WTC11 (cell line): Measurements from ENCODE around the gene MEX3B. TPM values are rescaled to one million over a fixed set of nuclear protein-coding genes. Genes with fewer than 3 reads are reported as not detected.
A peak's percentile ranks its signal among the peaks of the same experiment; 100 is the strongest.

Experiments
- ATAC-seq: fragments of 200-7000 bp; cut with Tn5 transposase; 2 replicates; pipeline ENCODE4 v1.10.0; 2021; ENCODE audit warnings: mild to moderate bottlenecking, moderate library complexity
- CTCF ChIA-PET: fragments of 300-600 bp; sonication (Branson Sonifier 250); formaldehyde crosslinking; loops from one replicate; lab custom pipeline; 2021; ENCODE audit warnings: antibody characterized with exemption; lab: Charles Lee
- POLR2A ChIA-PET: fragments of 350-600 bp; sonication (Branson Sonifier 250); formaldehyde crosslinking; loops from one replicate; lab custom pipeline; 2021; ENCODE audit warnings: antibody characterized with exemption; lab: Charles Lee
- DNase-seq: peaks from one replicate; pipeline ENCODE4 v3.0.0; 2021; ENCODE audit warnings: low spot score
- H3K27ac Mint-ChIP-seq: 2 replicates; pipeline ENCODE4 v1.8.0; 2021; ENCODE audit warnings: mixed read lengths
- H3K27me3 Mint-ChIP-seq: 2 replicates; pipeline ENCODE4 v1.8.0; 2021; ENCODE audit warnings: low read depth, mild to moderate bottlenecking, moderate library complexity, mixed read lengths
- H3K36me3 Mint-ChIP-seq: 2 replicates; pipeline ENCODE4 v1.8.0; 2021; ENCODE audit warnings: mixed read lengths
- H3K4me1 Mint-ChIP-seq: 2 replicates; pipeline ENCODE4 v1.8.0; 2022; ENCODE audit warnings: mixed read lengths
- H3K4me3 Mint-ChIP-seq: 2 replicates; pipeline ENCODE4 v1.8.0; 2021; ENCODE audit warnings: mild to moderate bottlenecking, moderate library complexity, mixed read lengths
- H3K9me3 Mint-ChIP-seq: 2 replicates; pipeline ENCODE4 v1.8.0; 2021; ENCODE audit warnings: mixed read lengths
- ATF1 ChIP-seq: sonication (generic); formaldehyde crosslinking; IDR thresholded peaks from 2 replicates; pipeline ENCODE4 v1.8.1; 2023; ENCODE audit warnings: mild to moderate bottlenecking, moderate library complexity, missing genetic modification reagents
- CREB1 ChIP-seq: sonication (generic); formaldehyde crosslinking; IDR thresholded peaks from 2 replicates; pipeline ENCODE4 v1.8.0; 2023; ENCODE audit warnings: mild to moderate bottlenecking, missing genetic modification reagents
- EMX1 ChIP-seq: fragments of 250-450 bp; sonication (Bioruptor Pico); IDR thresholded peaks from 2 replicates; pipeline ENCODE4 v1.8.0; 2021; ENCODE audit warnings: mild to moderate bottlenecking
- JAZF1 ChIP-seq: fragments of 250-450 bp; sonication (Bioruptor Pico); IDR thresholded peaks from 2 replicates; pipeline ENCODE4 v1.9.0; 2021; ENCODE audit warnings: moderate library complexity, mild to moderate bottlenecking, inconsistent platforms
- NR1H2 ChIP-seq: sonication (generic); formaldehyde crosslinking; IDR thresholded peaks from 2 replicates; pipeline ENCODE4 v1.9.0; 2021; ENCODE audit warnings: mild to moderate bottlenecking, moderate library complexity, missing genetic modification reagents
- OVOL2 ChIP-seq: fragments of 250-450 bp; sonication (Bioruptor Pico); IDR thresholded peaks from 2 replicates; pipeline ENCODE4 v1.9.0; 2021; ENCODE audit warnings: mild to moderate bottlenecking, borderline replicate concordance
- TCF7 ChIP-seq: sonication (generic); formaldehyde crosslinking; IDR thresholded peaks from 2 replicates; pipeline ENCODE4 v1.8.0; 2022; ENCODE audit warnings: mild to moderate bottlenecking, low read depth, missing genetic modification reagents, moderate library complexity
- TP53 ChIP-seq: sonication (generic); formaldehyde crosslinking; IDR thresholded peaks from 2 replicates; pipeline ENCODE4 v1.8.1; 2023; ENCODE audit warnings: mild to moderate bottlenecking, missing genetic modification reagents
- total RNA-seq: library from RNA; stranded (reverse); gene quantifications from 3 replicates; pipeline ENCODE4 v1.2.3, GENCODE V29; 2021
- TF ChIP-seq, protein P1 (sequence below): fragments of 250-450 bp; sonication (Bioruptor Pico); IDR thresholded peaks from 2 replicates; pipeline ENCODE4 v1.9.0; 2021; ENCODE audit warnings: mild to moderate bottlenecking
- TF ChIP-seq, protein P2 (sequence below): sonication (generic); formaldehyde crosslinking; IDR thresholded peaks from 2 replicates; pipeline ENCODE4 v1.8.0; 2023; ENCODE audit warnings: missing genetic modification reagents, mild to moderate bottlenecking, borderline replicate concordance
- TF ChIP-seq, protein P3 (sequence below): sonication (generic); formaldehyde crosslinking; IDR thresholded peaks from 2 replicates; pipeline ENCODE4 v1.8.1; 2022; ENCODE audit warnings: missing genetic modification reagents, borderline replicate concordance
- TF ChIP-seq, protein P4 (sequence below): fragments of 250-450 bp; sonication (Bioruptor Pico); IDR thresholded peaks from 2 replicates; pipeline ENCODE4 v1.8.0; 2021; ENCODE audit warnings: mild to moderate bottlenecking
- TF ChIP-seq, protein P5 (sequence below): sonication (generic); formaldehyde crosslinking; IDR thresholded peaks from 2 replicates; pipeline ENCODE4 v1.8.0; 2023; ENCODE audit warnings: mild to moderate bottlenecking, missing genetic modification reagents
- TF ChIP-seq, protein P6 (sequence below): sonication (generic); formaldehyde crosslinking; IDR thresholded peaks from 2 replicates; pipeline ENCODE4 v1.8.0; 2022; ENCODE audit warnings: mild to moderate bottlenecking, missing genetic modification reagents

MEX3B gene
- total RNA-seq, 1 experiment from 2014 or later, result 8.8 TPM

DNA sequence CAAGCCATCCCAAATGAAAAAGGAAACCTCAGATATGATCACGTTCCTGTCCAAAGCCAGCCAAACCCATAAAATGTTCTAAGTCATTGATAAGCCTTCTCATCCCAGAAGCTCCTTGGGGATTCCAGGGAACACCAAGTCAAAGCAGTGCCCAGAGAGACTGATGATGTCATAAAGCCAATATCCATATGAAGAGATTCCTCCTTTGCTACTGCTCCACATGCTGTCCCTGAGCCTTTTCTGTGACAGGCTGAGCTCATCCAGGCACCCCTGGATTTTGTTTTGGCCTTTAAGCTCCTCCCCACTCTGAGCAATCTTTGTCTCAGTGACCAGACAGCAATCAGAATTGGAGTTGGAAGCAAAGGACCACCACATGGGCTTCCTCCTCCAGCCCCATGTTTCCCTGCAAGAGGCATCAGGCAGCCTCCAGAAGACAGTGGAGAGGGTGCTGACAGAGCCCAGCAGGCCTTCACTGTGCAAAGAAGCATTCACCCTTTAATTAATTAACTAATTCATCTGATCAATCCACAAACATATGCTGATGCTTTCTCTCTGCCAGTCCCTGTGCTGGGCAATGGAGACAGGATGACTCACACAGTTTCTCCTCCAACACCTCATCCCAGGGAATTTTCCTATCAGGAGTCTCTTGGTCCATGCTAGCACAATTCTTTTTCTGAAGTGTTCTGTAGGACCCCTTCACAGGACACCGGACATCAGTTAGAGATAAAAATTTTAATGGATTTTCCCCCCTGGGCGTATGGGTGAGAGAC, 25.0 kb downstream of the MEX3B start:
- no peaks in the 10 kb centered on the region for H3K36me3 Mint-ChIP-seq
- H3K27ac Mint-ChIP-seq, result no peak overlapping the region
- no peak for DNase-seq
- no peak overlapping the region for H3K4me3 Mint-ChIP-seq
- ChIA-PET CTCF (no interaction called here), POLR2A (no interaction called here)
- ATAC-seq, result peak; percentile 24; the same call in 1 of the 2 replicates
- TF ChIP-seq CREB1 (no peak), JAZF1 (CRISPR knock-in tag) (no peak), EMX1 (CRISPR knock-in tag) (no peak), OVOL2 (CRISPR knock-in tag) (no peak), TP53 (CRISPR knock-in tag) (no peak), ATF1 (CRISPR knock-in tag) (no peak), NR1H2 (CRISPR knock-in tag) (no peak), TCF7 (CRISPR knock-in tag) (no peak)
- TF ChIP-seq, protein P1, sequence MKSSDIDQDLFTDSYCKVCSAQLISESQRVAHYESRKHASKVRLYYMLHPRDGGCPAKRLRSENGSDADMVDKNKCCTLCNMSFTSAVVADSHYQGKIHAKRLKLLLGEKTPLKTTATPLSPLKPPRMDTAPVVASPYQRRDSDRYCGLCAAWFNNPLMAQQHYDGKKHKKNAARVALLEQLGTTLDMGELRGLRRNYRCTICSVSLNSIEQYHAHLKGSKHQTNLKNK (CRISPR knock-in tag), result no peak
- TF ChIP-seq, protein P2, sequence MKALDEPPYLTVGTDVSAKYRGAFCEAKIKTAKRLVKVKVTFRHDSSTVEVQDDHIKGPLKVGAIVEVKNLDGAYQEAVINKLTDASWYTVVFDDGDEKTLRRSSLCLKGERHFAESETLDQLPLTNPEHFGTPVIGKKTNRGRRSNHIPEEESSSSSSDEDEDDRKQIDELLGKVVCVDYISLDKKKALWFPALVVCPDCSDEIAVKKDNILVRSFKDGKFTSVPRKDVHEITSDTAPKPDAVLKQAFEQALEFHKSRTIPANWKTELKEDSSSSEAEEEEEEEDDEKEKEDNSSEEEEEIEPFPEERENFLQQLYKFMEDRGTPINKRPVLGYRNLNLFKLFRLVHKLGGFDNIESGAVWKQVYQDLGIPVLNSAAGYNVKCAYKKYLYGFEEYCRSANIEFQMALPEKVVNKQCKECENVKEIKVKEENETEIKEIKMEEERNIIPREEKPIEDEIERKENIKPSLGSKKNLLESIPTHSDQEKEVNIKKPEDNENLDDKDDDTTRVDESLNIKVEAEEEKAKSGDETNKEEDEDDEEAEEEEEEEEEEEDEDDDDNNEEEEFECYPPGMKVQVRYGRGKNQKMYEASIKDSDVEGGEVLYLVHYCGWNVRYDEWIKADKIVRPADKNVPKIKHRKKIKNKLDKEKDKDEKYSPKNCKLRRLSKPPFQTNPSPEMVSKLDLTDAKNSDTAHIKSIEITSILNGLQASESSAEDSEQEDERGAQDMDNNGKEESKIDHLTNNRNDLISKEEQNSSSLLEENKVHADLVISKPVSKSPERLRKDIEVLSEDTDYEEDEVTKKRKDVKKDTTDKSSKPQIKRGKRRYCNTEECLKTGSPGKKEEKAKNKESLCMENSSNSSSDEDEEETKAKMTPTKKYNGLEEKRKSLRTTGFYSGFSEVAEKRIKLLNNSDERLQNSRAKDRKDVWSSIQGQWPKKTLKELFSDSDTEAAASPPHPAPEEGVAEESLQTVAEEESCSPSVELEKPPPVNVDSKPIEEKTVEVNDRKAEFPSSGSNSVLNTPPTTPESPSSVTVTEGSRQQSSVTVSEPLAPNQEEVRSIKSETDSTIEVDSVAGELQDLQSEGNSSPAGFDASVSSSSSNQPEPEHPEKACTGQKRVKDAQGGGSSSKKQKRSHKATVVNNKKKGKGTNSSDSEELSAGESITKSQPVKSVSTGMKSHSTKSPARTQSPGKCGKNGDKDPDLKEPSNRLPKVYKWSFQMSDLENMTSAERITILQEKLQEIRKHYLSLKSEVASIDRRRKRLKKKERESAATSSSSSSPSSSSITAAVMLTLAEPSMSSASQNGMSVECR (CRISPR knock-in tag), result no peak
- TF ChIP-seq, protein P3, sequence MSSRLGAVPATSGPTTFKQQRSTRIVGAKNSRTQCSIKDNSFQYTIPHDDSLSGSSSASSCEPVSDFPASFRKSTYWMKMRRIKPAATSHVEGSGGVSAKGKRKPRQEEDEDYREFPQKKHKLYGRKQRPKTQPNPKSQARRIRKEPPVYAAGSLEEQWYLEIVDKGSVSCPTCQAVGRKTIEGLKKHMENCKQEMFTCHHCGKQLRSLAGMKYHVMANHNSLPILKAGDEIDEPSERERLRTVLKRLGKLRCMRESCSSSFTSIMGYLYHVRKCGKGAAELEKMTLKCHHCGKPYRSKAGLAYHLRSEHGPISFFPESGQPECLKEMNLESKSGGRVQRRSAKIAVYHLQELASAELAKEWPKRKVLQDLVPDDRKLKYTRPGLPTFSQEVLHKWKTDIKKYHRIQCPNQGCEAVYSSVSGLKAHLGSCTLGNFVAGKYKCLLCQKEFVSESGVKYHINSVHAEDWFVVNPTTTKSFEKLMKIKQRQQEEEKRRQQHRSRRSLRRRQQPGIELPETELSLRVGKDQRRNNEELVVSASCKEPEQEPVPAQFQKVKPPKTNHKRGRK, result no peak
- TF ChIP-seq, protein P4, sequence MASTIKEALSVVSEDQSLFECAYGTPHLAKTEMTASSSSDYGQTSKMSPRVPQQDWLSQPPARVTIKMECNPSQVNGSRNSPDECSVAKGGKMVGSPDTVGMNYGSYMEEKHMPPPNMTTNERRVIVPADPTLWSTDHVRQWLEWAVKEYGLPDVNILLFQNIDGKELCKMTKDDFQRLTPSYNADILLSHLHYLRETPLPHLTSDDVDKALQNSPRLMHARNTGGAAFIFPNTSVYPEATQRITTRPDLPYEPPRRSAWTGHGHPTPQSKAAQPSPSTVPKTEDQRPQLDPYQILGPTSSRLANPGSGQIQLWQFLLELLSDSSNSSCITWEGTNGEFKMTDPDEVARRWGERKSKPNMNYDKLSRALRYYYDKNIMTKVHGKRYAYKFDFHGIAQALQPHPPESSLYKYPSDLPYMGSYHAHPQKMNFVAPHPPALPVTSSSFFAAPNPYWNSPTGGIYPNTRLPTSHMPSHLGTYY, result no peak
- TF ChIP-seq, protein P5, sequence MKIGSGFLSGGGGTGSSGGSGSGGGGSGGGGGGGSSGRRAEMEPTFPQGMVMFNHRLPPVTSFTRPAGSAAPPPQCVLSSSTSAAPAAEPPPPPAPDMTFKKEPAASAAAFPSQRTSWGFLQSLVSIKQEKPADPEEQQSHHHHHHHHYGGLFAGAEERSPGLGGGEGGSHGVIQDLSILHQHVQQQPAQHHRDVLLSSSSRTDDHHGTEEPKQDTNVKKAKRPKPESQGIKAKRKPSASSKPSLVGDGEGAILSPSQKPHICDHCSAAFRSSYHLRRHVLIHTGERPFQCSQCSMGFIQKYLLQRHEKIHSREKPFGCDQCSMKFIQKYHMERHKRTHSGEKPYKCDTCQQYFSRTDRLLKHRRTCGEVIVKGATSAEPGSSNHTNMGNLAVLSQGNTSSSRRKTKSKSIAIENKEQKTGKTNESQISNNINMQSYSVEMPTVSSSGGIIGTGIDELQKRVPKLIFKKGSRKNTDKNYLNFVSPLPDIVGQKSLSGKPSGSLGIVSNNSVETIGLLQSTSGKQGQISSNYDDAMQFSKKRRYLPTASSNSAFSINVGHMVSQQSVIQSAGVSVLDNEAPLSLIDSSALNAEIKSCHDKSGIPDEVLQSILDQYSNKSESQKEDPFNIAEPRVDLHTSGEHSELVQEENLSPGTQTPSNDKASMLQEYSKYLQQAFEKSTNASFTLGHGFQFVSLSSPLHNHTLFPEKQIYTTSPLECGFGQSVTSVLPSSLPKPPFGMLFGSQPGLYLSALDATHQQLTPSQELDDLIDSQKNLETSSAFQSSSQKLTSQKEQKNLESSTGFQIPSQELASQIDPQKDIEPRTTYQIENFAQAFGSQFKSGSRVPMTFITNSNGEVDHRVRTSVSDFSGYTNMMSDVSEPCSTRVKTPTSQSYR (CRISPR knock-in tag), result no peak
- TF ChIP-seq, protein P6, sequence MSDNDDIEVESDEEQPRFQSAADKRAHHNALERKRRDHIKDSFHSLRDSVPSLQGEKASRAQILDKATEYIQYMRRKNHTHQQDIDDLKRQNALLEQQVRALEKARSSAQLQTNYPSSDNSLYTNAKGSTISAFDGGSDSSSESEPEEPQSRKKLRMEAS (CRISPR knock-in tag), result no peak
- H3K4me1 Mint-ChIP-seq, result peaks cover 7% of the 10 kb centered on the region; the same call in 1 of the 2 replicates
- no peaks in the 10 kb centered on the region; the same call in none of the 2 replicates for H3K27me3 Mint-ChIP-seq
- H3K9me3 Mint-ChIP-seq, result 0 out of 2 replicates have a peak, but pooled peaks cover 5% of the 10 kb centered on the region
